Measurements from ENCODE around the gene L3MBTL4. TPM values are rescaled to one million over a fixed set of nuclear protein-coding genes. Genes with fewer than 3 reads are reported as not detected.
"Not testable (repeated sequence)": the region's sequence is repeated elsewhere in the genome, so short reads cannot be mapped to it uniquely, and the experiment has no call there.

Gene L3MBTL4
- 1 to 10 TPM; 1.1 to 5.9 (median 5.2) TPM for polyA plus RNA-seq (ENCODE audit: insufficient read length in 4 of 4)

DNA sequence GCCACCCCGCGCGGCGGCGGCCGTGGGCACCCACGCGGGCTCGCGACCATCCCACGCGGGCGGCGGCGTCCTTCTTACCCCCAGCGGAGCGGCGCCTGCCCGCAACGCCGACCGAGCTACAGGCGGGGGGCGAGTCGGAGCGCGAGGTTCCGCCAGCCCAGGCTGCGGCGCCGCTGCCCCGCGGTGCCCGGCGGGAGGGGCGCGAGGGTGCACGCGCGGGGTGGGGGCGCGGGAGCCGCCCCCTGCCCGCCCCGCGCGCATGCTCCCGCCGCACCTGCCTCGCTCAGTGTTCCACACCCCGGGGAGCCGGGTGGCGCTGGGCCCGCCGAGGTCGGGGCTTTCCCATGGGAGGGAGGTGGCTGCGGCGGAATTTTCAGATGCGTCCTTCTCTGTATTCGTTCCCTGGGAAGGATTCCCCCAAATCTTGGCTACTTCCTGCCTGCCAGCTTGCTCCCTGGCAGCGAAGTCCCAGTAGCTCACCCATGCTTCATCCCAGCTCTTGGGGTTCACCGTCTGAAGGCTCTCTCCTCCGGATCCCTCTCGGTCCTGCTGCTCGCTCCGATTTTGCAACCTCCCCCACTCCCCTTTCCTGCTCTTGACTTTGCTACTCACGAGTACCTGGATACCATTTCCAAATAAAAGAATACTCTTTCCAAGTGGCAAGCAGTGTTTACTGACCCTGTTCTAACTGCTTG, at the start of gene L3MBTL4:
Gene L3MBTL4, minus strand, starts transcription at position 189 of the 695 bp plus-strand sequence. CDS start 103,286 bp downstream, outside the sequence.
- peak in 1 of 4 donors; percentile 12 for DNase-seq (ENCODE audit: low read depth in 4 of 4, low spot score in 3 of 4)

DNA sequence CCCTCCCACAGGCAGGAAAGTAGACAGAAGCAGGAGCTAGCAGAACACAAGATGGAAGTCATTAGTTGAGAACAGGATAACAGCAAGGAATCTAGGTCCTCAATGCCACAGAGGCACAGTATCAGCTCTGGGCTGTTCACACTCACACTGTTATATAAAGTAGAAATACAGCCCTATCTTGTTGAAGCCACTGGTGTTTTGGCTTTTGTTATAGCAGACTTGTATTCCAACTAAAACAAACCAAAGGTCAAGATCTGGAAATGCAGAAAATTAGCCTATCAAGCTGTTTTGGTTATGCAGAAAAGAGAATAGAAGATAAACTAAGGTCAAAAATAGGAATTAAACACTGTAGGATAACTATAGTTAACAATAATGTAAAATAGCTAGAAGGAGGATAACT, 37.5 kb upstream of the L3MBTL4 start:
- no peak for DNase-seq (ENCODE audit: low read depth in 4 of 4, low spot score in 3 of 4)

DNA sequence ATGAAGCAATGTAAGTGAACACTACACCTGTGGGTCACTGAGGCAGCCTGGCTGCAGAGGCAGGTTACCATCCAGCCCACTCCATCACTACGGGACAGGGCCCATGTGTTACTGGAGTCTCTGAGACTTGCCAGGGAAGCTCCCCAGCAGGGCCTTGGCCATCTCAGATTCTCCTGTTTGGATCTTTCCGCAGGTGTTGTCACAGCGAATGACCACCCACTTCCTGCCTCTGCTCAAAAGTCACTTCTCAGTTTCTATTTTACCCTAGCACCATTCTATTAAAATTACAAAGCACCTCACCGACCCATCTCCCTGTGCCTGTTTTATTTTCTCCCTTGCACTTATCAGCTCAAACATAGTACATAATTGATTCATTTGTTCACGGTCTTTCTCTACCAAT, 34.5 kb upstream of the L3MBTL4 start:
- DNase-seq (ENCODE audit: low read depth in 4 of 4, low spot score in 3 of 4): no peak

DNA sequence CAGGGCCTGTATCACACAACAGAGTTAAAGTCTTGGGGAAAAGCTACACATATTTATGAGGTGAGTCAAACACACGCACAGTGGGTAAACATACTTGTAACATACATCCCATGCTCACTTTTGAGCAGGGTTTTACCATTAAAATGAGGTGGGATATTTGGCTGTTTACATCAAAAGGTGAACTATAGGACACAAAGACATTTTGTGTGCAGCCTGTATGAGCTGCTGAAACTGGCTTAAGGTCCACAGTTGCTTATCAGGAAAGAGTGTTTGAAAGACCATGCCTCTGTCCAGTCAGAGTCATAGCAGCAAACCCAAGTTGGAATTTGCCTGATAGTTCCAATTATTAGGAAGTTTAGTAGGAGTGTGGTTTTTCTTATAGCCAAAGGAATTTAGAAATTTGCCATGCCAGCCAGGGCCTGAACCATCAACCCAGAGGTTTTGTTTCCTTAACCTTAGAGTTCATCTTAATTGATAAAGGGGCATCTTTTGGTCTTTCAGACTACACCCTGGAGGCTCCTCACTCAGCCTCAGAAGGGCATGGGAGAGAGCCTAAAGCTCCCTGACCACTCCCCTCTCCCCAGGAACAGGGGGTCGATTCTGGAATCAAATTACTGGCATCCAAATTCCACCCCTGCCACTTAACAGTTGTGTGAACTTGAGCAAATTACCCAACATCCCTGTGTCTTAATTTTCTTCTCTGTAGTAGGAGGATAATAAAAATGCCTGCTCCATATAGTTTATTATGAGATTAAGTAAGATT, 29.9 kb upstream of the L3MBTL4 start:
- DNase-seq (ENCODE audit: low read depth in 4 of 4, low spot score in 3 of 4): no peak

DNA sequence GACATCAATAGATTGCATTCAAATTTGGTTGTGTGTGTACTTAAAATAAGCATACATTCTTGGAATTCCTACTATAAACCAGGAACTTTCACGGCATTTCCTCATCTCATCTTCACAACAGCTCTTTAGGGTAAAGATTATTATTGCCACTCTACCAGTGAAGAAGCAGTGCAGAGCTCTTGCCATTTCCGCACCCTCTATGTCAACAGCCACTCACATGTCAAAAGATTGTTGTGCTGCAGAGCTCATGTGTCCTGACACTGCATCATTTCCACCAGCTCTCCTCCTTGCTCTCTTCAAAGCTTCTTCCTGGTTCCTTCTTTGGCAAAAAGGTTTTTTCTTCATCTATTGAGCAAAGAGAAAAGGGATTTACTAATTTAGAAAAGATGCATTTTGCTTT, 26.5 kb upstream of the L3MBTL4 start:
- no peak for DNase-seq (ENCODE audit: low read depth in 4 of 4, low spot score in 3 of 4)

DNA sequence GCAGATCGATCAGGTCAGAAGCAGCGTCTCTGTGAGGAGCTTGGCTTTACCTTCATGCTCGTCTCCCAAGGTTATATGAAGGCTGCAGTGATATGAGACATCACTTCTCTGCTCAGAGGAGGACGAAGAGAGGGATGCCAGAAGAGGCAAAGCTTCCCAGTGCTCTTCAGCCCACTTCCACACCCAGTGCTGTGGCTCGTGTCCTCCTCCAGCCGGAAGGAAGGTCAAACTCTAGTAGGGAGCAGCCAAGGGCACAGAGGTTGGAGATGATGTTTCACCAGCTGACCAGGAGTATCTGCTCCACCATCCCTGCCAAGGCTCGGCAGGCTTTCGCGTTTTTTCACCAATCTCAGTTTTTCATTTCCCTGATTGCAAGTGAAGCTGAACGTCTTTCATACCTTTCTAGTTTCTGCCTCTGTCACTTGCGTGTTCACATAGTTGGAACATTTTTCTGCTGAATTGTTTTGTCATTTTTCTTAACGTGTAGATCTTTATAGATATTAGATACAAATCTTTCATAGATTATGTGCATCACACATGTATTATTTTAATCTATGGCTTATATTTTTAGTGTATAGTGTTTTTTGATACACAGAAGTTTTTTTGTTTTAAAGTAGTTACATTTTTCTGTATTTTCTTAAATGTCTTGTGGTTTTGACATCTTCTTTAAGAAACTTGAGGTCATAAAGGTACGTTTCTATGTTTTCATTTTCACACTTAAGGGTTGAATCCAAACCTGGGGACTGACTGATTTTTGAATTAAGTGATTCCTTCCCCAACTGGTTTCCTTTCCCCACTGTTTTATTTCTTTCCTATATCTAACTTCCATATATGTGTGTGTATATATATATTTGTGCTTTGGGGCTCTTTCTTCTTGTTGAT, 23.5 kb upstream of the L3MBTL4 start:
- no peak for DNase-seq (ENCODE audit: low read depth in 4 of 4, low spot score in 3 of 4)

DNA sequence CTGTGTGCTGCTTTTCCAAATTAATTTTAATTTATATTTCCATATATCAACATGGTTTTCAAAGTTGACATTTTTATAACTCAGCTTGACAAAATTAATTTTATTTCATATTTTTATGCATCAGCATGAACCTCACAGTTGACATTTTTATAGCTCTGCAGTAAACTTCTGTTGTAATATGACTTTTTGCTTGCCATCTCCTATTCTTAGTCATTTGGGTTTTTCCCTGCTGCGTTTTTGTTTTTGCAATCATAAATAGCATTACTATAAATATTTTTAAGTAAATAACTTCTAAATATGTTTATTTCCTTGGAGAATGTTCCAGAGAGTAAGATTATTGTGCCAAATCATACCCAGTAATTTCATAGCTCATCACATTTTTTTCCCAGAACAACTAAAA, 21.0 kb upstream of the L3MBTL4 start:
- DNase-seq (ENCODE audit: low read depth in 4 of 4, low spot score in 3 of 4): no peak

DNA sequence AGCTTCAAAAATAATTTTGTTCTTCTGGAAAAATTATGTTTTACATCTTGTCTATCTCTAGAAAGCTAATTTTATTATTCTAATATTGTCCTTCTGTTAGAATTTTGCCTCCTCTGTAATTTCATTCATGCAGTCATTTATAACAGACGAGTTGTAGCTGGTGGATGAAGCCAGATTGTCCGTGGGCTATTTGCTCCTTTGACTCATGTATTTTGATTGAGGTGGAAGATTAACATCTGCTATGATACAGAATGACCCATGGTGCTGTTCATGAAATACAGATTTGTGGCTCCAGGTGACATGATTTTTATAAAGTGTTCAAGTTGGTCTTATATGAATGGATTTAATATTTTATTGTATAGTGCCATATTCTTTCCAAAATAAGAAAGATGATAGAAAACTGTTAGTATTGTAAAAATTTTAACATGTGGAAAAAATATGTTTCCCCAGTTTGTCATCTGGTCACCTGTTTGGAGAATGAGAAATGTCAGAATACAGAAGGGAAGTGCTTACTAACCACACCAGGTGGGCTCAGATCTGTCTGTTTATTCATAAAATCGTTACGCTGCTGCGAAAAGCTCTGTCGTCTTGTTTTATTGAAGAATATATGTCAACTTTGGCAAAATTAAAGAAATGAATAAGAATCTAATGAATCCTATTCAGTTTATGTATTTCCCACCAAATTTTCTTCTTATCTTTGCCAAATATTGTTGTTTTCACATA, 20.4 kb upstream of the L3MBTL4 start:
- DNase-seq (ENCODE audit: low read depth in 4 of 4, low spot score in 3 of 4): no peak

DNA sequence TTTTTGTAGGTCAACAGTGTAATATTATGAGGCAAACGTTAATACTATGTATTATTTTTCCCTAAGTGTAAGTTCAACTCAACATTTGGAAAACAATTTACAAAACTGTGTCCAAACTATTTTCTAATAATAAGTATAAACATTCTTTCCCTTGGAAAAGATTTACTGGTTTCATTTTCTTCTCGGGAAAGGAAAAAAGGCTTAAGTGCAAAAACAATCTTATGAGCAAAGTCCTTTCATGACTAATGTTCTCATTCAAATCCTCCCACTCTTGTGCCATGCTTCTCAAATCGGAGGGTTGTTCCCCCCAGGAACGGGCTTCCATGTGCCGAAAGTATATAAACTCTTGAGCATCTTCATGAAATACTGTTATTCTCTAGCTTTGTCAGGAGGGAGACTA, 19.8 kb upstream of the L3MBTL4 start:
- no peak for DNase-seq (ENCODE audit: low read depth in 4 of 4, low spot score in 3 of 4)

DNA sequence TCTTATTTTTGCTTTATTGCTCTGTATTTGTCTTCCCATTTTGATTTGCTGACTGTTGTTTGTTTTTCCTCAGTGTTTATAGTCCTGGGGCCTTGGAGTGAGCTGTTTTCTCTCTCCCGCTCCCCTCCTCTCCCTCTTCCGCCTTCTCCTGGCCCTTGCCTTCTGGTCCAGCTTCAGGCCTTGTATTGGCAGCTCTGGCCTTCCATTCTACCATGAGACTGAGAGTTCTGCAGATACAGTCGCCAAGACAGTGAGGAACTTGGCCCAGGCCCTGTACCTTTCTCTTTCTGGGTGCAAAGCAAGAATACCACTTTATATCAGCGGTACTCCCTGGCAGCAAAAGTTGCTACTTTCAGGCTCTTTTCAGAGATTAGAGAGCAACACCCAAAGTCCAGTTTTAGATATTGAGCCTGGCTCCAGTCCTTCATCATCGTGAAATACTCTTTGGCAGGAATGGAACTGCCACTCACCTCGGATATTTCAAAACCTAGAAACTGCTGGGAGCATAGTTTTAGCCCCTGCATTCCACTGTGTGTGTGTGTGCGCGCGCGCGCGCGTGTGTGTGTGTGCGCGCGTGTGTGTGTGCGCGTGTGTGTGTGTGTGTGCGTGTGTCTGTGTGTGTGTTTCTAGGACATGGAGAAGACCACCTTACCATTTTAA, 17.1 kb upstream of the L3MBTL4 start:
- DNase-seq (ENCODE audit: low read depth in 4 of 4, low spot score in 3 of 4): no peak

DNA sequence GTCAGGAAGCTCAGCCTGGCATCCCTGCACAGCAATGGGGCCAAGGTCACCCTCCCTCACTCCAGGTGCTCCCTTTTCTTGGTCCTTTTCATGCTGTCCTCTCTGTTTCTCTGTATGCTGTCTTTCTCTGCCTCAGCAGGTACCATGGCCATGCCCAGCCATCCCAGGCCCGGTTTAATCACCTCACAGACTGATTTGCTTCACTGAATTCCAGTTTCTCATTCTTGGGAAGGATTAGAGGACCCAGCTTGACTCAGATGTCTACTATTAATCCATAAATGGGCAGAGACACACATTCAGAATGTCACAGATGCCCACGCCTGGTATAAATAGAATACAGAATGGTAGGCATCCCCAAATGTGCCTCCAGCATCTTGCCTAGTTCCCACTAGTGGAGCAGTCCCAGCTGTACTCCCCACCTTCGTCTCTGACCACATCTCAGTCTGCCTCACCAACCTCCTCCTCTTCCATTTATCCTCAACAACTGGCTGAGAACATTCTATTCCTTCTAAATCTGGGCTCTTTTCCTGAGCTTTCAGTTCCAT, 14.2 kb upstream of the L3MBTL4 start:
- no peak for DNase-seq (ENCODE audit: low read depth in 4 of 4, low spot score in 3 of 4)

DNA sequence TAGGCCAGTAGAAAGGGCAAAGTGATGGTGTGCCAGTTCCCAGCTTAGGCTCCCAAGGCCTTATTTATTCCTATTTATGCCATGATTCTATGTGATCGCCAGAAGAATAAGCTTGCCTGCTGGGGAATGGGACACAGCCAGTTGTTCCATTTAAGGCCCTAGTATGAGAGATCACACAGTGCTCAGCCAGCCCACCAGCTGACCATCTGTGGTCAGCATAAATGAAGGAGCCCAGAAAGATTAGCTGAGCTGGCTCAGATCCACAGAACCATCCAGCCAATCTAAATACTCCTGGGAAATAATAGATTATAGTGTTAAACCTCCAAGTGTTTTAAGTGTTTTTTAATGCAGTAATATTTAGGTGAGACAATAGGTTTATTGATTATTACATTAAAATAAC, 12.6 kb upstream of the L3MBTL4 start:
- DNase-seq (ENCODE audit: low read depth in 4 of 4, low spot score in 3 of 4): no peak

DNA sequence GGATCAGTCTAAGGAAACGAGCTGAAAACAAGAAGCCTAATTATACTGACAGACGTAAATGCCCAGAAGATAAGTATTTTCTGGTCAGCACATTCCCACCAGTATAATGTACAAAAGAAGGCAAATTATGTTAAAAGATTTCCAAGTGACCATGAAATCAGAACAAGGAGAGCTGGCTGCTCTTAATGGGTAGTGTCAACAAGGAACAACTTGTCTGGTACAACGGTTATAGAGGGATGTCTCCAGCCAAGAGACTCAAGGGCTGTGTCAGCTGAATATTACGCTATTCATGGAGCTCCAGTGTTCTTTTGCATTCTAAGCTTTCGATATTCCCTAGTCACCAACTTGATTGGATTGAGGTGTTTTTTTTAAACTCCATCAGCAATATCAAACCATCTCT, 8.6 kb upstream of the L3MBTL4 start:
- no peak for DNase-seq (ENCODE audit: low read depth in 4 of 4, low spot score in 3 of 4)

DNA sequence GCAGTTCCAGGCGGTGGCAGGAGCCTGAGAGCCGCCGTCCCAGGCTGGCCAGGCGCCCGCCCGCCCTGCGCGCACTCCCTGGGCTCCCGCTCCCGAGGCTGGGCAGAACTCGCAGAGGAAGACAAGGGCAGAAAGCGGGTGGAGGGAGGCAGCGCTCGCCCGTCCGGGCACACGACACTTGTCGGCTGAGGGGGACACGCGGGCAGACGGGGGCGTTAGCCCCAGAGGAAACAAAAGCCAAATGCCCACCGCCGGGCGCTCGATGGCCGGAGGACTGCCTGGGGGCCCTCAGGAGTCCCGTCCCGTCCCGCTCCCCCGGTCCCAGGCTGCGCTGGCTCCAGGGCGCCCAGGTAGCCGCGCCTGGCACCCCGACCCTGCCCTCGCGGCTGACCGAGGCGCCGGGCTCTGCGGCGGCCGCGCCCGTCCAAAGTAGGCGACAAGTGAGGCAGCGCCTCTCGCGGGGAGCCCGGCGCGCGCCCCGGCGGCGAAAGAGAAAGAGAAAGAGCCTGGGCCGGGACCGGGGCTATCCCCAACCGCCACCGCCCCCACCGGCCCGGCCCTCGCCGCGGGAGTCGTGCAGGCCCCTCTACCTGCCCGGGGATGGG, 491 bp downstream of the L3MBTL4 start:
- peak in 1 of 4 donors; percentile 35 for DNase-seq (ENCODE audit: low read depth in 4 of 4, low spot score in 3 of 4)

DNA sequence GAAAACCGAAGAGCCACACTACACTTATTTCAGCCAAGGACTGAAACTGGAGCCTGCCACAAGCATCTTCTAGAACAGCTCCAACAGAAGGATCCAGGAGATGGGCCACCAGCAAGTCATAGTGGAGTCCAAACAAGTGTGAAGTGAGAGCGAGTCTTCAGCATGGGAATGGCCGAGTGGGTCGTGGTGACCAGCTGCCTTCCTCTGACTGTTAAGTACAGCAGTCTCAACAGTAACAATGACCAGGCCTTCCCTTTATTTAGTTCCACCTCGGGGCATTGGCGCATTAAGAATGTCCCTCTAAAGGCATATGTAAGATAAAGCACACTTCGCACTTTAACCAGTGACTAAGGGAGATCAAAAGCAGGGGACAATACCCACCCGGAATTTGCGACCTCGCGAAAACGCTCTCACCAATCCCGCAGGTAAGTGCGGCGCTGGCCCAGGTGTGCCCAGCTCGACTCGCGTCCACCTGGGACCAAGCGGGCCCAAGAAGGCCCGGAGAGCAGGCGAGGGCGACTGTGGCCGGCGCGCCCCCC, 1.1 kb downstream of the L3MBTL4 start:
- DNase-seq (ENCODE audit: low read depth in 4 of 4, low spot score in 3 of 4): peak in 1 of 4 donors; percentile 11

DNA sequence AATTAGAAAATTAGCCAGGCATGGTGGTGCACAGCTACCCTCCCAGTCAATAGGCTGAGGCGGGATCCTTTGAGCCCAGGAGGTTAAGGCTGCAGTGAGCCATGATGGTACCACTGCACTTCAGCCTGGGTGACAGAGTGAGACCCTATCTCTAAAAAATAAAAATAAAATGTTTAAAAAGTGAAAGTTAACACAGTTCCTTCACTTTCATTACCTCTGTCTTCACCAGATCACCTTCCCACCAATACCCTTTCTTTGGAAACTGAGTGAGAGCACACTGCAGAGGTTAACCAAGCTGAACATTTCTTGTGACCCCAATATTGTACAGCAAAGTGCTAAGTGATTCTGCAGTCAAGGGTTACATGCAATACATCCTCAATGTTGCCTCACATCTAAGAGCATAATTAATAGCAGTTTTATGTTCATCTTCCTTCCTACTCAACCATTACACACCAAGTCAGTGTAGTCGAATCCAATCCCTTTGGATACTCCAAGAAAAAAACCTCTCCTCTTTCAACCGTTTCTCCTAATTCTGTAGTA, 1.7 kb downstream of the L3MBTL4 start:
- no peak for DNase-seq (ENCODE audit: low read depth in 4 of 4, low spot score in 3 of 4)

DNA sequence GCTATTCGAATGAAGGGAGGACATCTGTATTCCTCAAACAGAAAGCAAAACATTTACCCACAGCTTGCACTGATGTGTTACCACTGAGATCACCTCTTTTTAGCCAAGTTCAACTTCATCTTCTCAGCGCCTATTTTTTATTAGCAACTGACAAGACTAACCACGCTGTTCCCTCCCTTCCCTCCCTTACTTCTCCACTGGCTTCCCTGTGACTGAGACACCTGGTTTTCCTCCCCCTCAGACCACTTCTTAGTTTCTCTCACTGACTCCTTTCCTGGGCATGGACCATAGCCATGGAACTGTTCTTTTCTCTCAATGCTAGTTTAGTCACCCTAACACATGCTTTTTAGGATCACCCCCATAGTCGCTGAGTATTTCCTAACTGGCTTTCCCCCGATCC, 3.3 kb downstream of the L3MBTL4 start:
- peak in 1 of 4 donors; percentile 14 for DNase-seq (ENCODE audit: low read depth in 4 of 4, low spot score in 3 of 4)

DNA sequence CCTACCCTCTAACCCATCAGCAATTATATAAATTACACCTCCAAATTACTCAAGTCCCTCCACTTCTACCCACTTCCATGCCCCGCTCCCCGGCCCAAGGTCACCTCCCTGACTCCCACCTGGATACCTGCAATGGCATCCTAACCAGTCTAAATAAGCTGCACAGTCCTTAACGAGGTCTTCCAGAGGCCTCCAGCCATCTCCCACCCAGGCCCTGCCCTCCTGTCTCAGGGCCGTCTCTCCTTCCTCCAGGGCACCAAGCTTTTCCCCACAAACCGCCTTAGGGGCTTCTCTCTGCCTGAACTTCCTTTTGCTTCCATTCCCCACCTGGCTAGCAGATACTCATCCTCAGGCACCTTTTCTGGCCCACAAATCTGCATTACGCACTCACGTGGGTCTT, 4.8 kb downstream of the L3MBTL4 start:
- DNase-seq (ENCODE audit: low read depth in 4 of 4, low spot score in 3 of 4): no peak

DNA sequence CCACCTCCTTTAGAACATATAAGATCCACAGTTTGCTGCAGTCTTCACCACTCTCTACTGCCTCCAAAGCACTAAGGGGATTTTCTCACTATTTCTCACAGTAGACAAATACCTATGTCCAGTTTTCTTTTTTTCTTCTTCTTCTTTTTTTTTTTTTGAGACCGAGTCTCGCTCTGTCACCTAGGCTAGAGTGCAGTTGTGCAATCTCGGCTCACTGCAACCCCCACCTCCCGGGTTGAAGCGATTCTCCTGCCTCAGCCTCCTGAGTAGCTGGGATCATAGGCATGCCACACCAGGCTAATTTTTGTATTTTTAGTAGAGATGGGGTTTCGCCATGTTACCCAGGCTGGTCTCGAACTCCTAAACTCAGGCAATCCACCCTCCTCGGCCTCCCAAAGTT, 6.2 kb downstream of the L3MBTL4 start:
- not testable (repeated sequence) for DNase-seq (ENCODE audit: low read depth in 4 of 4, low spot score in 3 of 4)
